ENCODE measurements around the gene COPE.
"Not testable (repeated sequence)": the region's sequence is repeated elsewhere in the genome, so short reads cannot be mapped to it uniquely, and the experiment has no call there.

COPE gene

DNA sequence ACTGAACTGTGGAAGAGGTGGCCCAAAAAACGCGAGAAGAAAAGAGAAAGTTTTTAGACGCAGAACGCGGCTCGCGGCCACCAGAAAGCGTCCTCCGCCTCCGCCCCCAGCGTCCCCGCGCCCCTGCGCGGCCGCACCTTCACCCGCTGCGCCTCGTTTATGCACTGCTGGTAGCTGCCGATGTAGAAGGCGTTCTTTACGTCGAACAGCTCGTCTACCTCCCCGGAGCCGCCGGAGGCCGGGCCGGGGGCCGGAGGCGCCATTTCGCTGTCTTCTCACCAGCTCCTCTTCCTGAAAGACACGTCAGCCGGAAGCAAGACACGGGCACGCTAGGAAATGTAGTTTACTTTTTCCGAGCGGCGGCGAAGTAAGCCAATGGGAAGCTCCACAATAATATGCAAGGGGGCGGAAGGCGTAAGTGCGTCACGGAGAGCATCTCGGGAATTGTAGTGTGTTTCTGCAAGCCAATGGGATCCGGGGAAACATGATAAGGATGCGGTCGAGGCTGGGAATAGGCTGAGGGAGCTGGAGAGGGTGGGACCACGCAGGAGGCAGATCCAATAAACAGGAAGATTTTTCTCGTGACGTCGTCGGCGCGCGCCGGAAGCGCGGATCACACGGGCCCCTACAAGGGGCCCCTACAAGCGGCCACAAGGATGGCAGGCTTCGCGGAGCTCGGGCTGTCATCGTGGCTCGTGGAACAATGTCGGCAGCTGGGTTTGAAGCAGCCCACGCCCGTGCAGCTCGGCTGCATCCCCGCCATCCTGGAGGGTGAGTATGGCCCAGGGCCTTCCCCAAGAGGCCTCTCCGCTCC is at the start of gene COPE, which contains the start of gene DDX49:
Gene COPE (minus strand): TSS at position 302 of the 814 bp plus-strand sequence. CDS start 39 bp downstream, at position 263.
Gene DDX49 (plus strand): TSS at position 630 of the 814 bp plus-strand sequence. CDS start 27 bp downstream, at position 657.
- peak; percentile 99 for DNase-seq

DNA sequence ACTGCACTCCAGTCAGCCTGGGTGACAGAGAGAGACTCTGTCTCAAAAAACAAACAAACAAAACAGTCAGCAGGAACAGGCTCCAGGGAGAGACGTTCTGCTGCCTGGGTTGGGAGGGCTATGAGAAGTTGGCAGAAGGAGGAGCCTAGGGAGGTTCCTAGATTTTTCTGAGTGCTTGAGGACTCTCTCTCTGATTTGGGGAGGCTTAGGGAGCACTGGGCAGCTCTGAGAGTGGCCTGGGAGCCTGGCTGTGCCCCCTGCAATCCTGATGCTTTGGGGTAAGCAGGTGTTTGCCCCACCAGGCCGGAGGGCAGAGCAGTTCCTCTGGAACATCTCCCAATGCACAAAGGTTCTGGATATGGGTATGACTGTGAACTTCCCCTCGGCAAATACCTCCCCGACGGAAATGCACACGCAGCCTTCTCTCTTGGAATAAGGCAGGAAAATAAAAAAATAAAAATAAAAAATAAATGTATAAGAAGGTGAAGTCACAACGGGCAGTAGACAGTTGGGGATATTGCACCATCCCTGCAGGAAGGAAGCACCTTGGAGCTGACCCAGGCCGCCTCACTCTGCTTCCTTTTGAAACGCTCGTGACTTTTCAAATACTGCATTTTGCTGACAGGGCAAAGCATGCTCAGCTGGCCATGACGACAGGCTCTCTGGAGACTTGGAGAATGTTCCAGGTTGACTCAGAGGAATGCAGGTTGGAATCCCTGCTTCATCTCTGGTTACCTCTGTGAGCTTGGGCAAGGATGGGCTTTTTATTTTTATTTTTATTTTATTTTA is 48.4 kb upstream of the COPE start:
- DNase-seq: peak; percentile 70

DNA sequence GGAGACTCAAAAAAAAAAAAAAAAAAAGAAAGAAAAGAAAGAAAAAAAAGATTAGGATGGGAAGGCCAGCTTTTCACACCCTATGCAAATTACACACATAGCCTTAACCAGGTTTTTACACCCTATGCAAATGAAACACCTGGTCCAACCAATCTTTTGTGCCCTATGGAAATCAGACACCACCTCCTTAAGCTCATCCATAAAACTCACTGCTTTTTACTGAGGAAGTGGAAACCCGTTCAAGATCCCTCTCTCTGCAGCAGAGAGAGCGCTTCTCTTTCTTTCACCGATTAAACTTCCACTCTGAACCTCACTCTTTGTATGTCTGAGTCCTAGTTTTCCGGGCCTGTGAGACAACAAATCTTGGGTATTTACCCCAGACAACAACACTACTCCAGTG is 47.1 kb upstream of the COPE start:
- no peak for DNase-seq

GRCh38 chr19:18964121-18964520 is 44.9 kb upstream of the COPE start:
- DNase-seq: no peak

DNA sequence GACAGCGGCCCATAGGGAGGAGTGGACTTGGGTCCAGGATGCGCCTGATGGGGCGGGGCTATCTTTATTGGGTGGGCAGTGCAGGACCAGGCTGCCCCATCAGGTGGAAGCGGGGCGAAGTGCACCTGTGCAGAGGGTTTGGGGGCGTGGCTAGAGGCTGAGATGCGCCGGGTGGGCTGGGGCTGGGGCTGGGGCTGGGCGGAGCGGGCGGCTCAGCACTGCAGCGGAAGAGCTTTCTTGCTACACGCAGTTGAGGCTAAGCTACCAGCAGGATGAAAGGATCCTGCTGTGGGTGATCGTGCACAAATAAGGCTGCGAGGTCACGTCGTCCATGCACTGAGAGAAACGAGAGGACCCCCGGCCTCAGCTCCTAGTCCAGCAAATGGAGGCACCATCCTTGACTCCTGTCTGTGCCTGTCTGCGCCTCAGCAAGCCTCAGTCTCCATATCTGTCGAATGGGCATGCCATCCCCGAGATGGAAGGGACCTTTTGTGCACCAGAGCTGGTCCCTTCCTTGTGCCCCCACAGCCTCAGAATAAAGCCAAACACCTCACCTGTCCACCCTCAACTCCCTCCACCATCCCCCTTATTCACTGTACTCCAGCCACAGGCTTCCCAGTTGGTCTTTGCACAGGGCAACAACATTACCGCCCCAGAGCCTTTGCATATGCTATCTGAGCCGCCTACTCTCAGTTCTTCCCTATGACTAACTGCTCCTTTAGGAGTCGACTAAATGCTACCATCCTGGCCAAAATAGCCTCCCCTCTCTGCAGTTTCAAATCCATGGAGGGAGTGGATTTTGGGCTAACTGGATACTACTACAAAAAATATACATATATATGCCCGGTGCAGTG is 42.8 kb upstream of the COPE start:
- DNase-seq: no peak

DNA sequence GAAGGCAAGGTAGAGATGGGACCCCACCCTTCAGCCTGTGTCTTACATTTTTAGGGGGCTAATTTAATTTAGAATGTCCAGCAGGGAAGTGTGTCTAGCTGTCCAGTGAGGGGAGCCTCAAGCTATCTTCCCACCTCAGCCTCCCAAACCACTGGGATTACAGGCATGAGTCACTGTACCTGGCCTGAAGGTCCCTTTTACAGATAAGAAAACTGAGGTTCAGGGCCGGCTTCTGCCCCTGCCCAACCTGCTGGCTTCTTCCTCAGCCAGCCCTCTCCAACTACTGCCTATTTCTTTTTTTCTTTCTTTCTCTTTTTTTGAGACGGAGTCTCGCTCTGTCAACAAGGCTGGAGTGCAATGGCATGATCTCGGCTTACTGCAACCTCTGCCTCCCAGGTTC is 41.2 kb upstream of the COPE start:
- DNase-seq: no peak

DNA sequence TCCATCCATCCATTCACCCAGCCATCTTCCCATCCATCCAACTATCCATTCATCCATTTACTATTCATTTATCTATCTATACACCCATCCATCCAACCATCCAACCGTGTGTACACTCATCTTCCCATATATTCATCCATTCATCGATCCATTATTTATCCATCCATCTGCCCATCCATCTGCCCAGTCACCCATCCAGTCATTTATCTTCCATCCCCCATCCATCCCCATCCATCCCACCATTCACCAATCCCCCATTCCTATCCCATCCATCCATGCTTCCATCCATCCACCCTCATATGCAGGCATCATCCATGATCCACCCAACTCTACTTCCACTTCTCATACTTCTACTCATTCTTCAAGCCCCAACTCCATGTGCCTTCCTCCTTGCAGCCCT is 35.9 kb upstream of the COPE start:
- no peak for DNase-seq

GRCh38 chr19:18954094-18954493 is 34.9 kb upstream of the COPE start:
- no peak for DNase-seq

DNA sequence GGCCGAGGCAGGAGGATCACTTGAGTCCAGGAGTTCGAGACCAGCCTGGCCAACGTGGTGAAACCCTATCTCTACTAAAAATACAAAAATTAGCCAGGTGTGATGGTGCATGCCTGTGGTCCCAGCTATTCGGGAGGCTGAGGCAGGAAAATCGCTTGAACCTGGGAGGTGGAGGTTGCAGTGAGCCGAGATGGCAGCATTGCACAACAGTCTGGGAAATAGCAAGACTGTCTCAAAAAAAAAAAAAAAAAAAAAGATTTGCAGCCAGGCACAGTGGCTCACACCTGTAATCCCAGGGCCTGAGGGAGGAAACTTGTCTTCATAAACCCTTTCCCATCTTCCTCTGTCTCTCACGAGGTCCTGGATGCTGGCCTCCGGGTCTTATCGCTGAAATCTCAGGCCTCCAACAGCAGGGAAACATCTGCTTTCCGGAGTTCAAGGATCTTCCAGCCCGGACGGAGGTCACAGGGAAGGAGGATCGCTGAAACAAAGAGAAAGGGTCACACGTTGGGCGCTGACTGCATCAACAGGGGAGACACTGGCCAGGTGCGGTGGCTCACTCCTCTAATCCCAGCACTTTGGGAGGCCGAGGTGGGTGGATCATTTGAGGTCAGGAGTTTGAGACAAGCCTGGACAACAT is 33.3 kb upstream of the COPE start:
- DNase-seq: not testable (repeated sequence)

GRCh38 chr19:18951721-18952281 is 32.6 kb upstream of the COPE start:
- DNase-seq: no peak

GRCh38 chr19:18949858-18950257 is 30.7 kb upstream of the COPE start:
- no peak for DNase-seq

- DNase-seq: no peak
Observed at GRCh38 chr19:18948976-18949356, 29.8 kb upstream of the COPE start.

GRCh38 chr19:18948075-18948975 is 29.1 kb upstream of the COPE start:
- DNase-seq: no peak

DNA sequence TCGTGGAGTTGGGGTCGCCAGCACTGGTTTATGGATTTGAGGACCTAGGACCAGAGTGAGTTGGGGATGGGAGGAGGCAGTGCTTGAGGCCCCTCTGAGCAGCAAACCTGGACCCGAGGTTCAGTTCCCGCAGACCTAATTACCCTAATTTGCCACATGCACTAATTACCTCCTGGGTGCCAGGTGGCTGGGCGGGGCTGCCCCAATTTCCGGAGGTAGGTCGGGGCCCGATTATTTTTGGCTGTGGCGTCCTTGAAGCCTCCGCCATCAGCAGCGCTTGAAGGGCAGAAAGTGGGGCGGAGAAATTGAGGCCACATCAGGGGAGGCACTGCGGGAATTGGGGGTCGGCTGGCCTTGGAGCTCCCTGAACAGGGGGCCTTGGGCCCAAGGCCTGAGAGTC is 27.7 kb upstream of the COPE start:
- DNase-seq: no peak

DNA sequence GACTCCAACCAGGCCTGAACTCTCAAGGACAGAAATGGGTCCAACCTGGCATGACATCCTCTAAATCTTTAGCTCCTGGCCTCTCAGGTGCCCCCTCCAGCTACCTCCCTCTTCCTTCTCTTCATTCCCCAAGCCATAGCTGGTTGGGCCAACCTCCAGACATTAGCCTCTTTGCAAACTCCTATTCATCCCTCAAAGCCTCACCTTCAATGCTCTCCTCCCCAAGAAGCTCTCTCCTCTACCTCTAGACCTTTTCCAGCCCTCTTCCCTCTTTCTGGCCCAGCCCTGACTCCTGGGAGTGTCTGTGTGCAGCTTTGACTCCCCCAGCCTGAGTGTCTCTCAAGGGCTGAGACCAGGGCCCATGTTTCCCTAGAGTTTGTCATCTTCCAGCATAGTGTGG is 27.1 kb upstream of the COPE start:
- no peak for DNase-seq

DNA sequence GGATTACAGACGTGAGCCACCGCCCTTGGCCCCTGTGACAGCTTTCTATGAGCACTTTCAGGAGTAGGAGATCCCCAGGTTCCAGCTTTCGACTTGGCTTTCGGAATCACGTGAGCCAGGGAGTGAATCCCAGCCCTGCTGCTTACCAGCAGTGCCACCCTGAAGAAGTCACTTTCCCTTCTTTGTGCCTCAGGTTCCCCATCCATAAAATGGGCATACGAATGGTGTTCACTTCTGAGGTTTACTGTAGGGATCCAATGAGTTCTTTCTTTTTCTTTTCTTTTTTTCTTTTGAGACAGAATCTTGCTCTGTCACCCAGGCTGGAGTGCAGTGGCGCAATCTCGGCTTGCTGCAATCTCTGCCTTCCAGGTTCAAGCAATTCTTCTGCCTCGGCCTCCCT is 26.1 kb upstream of the COPE start:
- no peak for DNase-seq

- DNase-seq: no peak
Observed at GRCh38 chr19:18943465-18943864, 24.3 kb upstream of the COPE start.

- DNase-seq: no peak
Observed at GRCh38 chr19:18942692-18943091, 23.5 kb upstream of the COPE start.

GRCh38 chr19:18941628-18942354 is 22.6 kb upstream of the COPE start:
- no peak for DNase-seq

Data from femur (tissue), 1 donor.